Epithelial cell of esophagus (primary cell): ENCODE results near the gene CROCC.
"Not testable (repeated sequence)": the region's sequence is repeated elsewhere in the genome, so short reads cannot be mapped to it uniquely, and the experiment has no call there.

Source experiments
- DNase-seq: peaks from one replicate; pipeline ENCODE4 v3.0.0; 2010; ENCODE audit warnings: low read depth
- H3K4me3 ChIP-seq: 2 replicates; pipeline ENCODE4 v1.5.1; 2011; ENCODE audit warnings: mild to moderate bottlenecking, low read length, control low read depth
- CTCF ChIP-seq: IDR thresholded peaks from 2 replicates; pipeline ENCODE4 v1.5.1; 2011; ENCODE audit warnings: low read depth, mild to moderate bottlenecking, low read length, control low read depth, inconsistent platforms; ENCODE audit not compliant: insufficient read depth; ENCODE audit errors: missing control alignments

The CROCC gene

GRCh38 chr1:16954579-16954978 lies 32.8 kb downstream of the CROCC start:
- H3K4me3 ChIP-seq = no peak overlapping the region
- TF ChIP-seq CTCF = no peak
- DNase-seq = no peak

- DNase-seq = no peak
- no peak for TF ChIP-seq CTCF
- H3K4me3 ChIP-seq = no peak overlapping the region
These were observed 33.5 kb downstream of the CROCC start for GRCh38 chr1:16955186-16955585.

- TF ChIP-seq CTCF = no peak
- DNase-seq = no peak
- no peak overlapping the region for H3K4me3 ChIP-seq
These were observed 35.0 kb downstream of the CROCC start for GRCh38 chr1:16956775-16957174.

- no peak for DNase-seq
- H3K4me3 ChIP-seq = no peak overlapping the region
- no peak for TF ChIP-seq CTCF
These were observed 36.0 kb downstream of the CROCC start for GRCh38 chr1:16957731-16958130.

- H3K4me3 ChIP-seq = no peak overlapping the region
- no peak for TF ChIP-seq CTCF
- no peak for DNase-seq
These were observed 36.7 kb downstream of the CROCC start for GRCh38 chr1:16958475-16958874.

- DNase-seq = peak; percentile 81
- H3K4me3 ChIP-seq = peak overlapping the region; percentile 19
- TF ChIP-seq CTCF = peak; percentile 66
These were observed 39.0 kb downstream of the CROCC start for GRCh38 chr1:16960560-16961296.

- H3K4me3 ChIP-seq = no peak overlapping the region
- DNase-seq = no peak
- no peak for TF ChIP-seq CTCF
These were observed 39.8 kb downstream of the CROCC start for GRCh38 chr1:16961297-16962133.

GRCh38 chr1:16964169-16964568 lies 42.4 kb downstream of the CROCC start:
- not testable (repeated sequence) for H3K4me3 ChIP-seq, DNase-seq
